OCI-M1 (cell line): Measurements from ENCODE around the gene PACS1.
"Not testable (repeated sequence)": the region's sequence is repeated elsewhere in the genome, so short reads cannot be mapped to it uniquely, and the experiment has no call there.

Source experiments
- DNase-seq: peaks from one replicate; lab custom pipeline; 2025; lab: John Stamatoyannopoulos, UW

PACS1 gene

GRCh38 chr11:66259956-66260355, 189.9 kb downstream of the PACS1 start:
- no peak for DNase-seq

GRCh38 chr11:66261578-66261977, 191.5 kb downstream of the PACS1 start:
- no peak for DNase-seq

GRCh38 chr11:66262191-66262590, 192.1 kb downstream of the PACS1 start:
- no peak for DNase-seq

- DNase-seq, result no peak
Observed at GRCh38 chr11:66262696-66263095, 192.6 kb downstream of the PACS1 start.

GRCh38 chr11:66263231-66263630, 193.2 kb downstream of the PACS1 start:
- no peak for DNase-seq

GRCh38 chr11:66263785-66264184, 193.7 kb downstream of the PACS1 start:
- DNase-seq, result no peak

- no peak for DNase-seq
Observed at GRCh38 chr11:66264383-66264782, 194.3 kb downstream of the PACS1 start.

GRCh38 chr11:66264914-66265313, 194.8 kb downstream of the PACS1 start:
- DNase-seq, result peak; percentile 13

- DNase-seq, result no peak
Observed at GRCh38 chr11:66265531-66266377, 195.7 kb downstream of the PACS1 start.

GRCh38 chr11:66266378-66267038, 196.4 kb downstream of the PACS1 start:
- DNase-seq, result no peak

- no peak for DNase-seq
Observed at GRCh38 chr11:66267039-66267378, 196.9 kb downstream of the PACS1 start.

GRCh38 chr11:66267379-66268243, 197.5 kb downstream of the PACS1 start:
- DNase-seq, result peak; percentile 86

GRCh38 chr11:66268244-66268951, 198.3 kb downstream of the PACS1 start, which contains the start of gene RAB1B:
RAB1B (plus strand) TSS chr11:66268639; CDS start chr11:66268680, 41 bp downstream.
- DNase-seq, result peak; percentile 100

- DNase-seq, result peak; percentile 74
Observed at GRCh38 chr11:66268952-66269905, 199.2 kb downstream of the PACS1 start.

- no peak for DNase-seq
Observed at GRCh38 chr11:66271816-66272215, 201.7 kb downstream of the PACS1 start.

- no peak for DNase-seq
Observed at GRCh38 chr11:66272596-66272995, 202.5 kb downstream of the PACS1 start.

- no peak for DNase-seq
Observed at GRCh38 chr11:66274219-66274618, 204.1 kb downstream of the PACS1 start.

- no peak for DNase-seq
Observed at GRCh38 chr11:66275396-66275795, 205.3 kb downstream of the PACS1 start.

GRCh38 chr11:66275984-66276612, 206.0 kb downstream of the PACS1 start:
- no peak for DNase-seq

- DNase-seq, result not testable (repeated sequence)
Observed at GRCh38 chr11:66276619-66277018, 206.5 kb downstream of the PACS1 start.
